SH-SY5Y (cell line): ENCODE data around the gene CLRN3.

Experiments
- GATA2 ChIP-seq: IDR thresholded peaks from 2 replicates; pipeline ENCODE4 v1.6.1; 2011; ENCODE audit warnings: mild to moderate bottlenecking, low read depth, low read length
- GATA3 ChIP-seq: IDR thresholded peaks from 2 replicates; pipeline ENCODE4 v1.6.1; 2011; ENCODE audit warnings: low read depth, mild to moderate bottlenecking, low read length, moderate library complexity

- TF ChIP-seq GATA2 (no peak), GATA3 (no peak)
Observed at GRCh38 chr10:127836176-127836575, 56.6 kb downstream of the CLRN3 start.
